HG03097 (cell line): ENCODE data around the gene MUTYH.

Source experiments
- ATAC-seq: cut with Tn5 transposase; IDR thresholded peaks from one replicate; pipeline ENCODE4 v1.9.1; 2021; ENCODE audit not compliant: unreplicated experiment, low FRiP score

The MUTYH gene

DNA sequence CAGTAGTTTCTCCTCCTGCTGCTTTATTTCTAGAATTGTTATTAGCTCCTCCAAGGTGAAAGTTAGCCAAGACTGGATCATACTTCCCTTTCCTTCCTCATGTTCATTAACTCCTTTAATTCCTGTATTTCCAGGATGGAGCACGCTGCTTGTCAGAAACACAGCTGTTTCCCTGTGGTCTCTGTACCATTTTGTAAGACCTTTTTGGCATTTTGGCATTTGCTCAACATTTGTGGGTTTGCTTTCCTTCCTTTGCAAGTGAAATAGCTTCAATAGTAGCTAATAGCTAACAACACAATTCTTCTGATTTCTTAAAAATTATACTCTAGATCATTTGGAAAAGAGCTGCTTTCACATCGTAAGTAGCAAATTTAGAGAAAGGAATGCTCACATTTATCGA is 57.9 kb downstream of the MUTYH start:
- no peak for ATAC-seq
